SU-DHL-6 (cell line): ENCODE measurements around the gene MSH2.

Source experiments
- H2AFZ ChIP-seq: fragments of 200-600 bp; sonication (generic); 2 replicates; pipeline ENCODE4 v1.6.1; 2014; ENCODE audit warnings: low read depth, mild to moderate bottlenecking, moderate library complexity, mixed read lengths, antibody characterized with exemption, low read length; ENCODE audit not compliant: severe bottlenecking
- H3F3A ChIP-seq: fragments of 200-600 bp; shearing (Covaris generic); 2 replicates; pipeline ENCODE4 v1.6.0; 2016; ENCODE audit warnings: antibody characterized with exemption, mild to moderate bottlenecking; ENCODE audit not compliant: insufficient read depth
- H3K27ac ChIP-seq: fragments of 200-600 bp; sonication (generic); 2 replicates; pipeline ENCODE4 v1.5.1; 2016; ENCODE audit warnings: low read depth, mild to moderate bottlenecking, low read length, moderate library complexity, mixed read lengths
- H3K27me3 ChIP-seq: fragments of 200-600 bp; sonication (generic), shearing (Covaris generic); 2 replicates; pipeline ENCODE4 v1.6.0; 2014; ENCODE audit warnings: mild to moderate bottlenecking, low read length
- H3K36me3 ChIP-seq: fragments of 200-600 bp; sonication (generic); 2 replicates; pipeline ENCODE4 v1.6.1; 2014; ENCODE audit warnings: mild to moderate bottlenecking, low read length, mixed read lengths
- H3K4me2 ChIP-seq: fragments of 300-600, 200-600 bp; shearing (Covaris generic), sonication (generic); 2 replicates; pipeline ENCODE4 v1.6.0; 2014; ENCODE audit warnings: low read length, low read depth, mild to moderate bottlenecking; ENCODE audit not compliant: poor library complexity, severe bottlenecking
- H3K4me3 ChIP-seq: fragments of 200-600 bp; sonication (generic); 2 replicates; pipeline ENCODE4 v1.5.1; 2014; ENCODE audit warnings: antibody characterized with exemption, low read length, mild to moderate bottlenecking, mixed read lengths; ENCODE audit not compliant: insufficient read depth, poor library complexity, severe bottlenecking
- H3K79me2 ChIP-seq: fragments of 200-600 bp; sonication (generic); 2 replicates; pipeline ENCODE4 v1.6.1; 2014; ENCODE audit warnings: mild to moderate bottlenecking, low read length, moderate library complexity; ENCODE audit not compliant: insufficient read depth
- H3K9ac ChIP-seq: fragments of 200-600 bp; sonication (generic); 2 replicates; pipeline ENCODE4 v1.7.0; 2014; ENCODE audit warnings: mild to moderate bottlenecking, low read length
- H3K9me2 ChIP-seq: fragments of 200-600 bp; sonication (generic); replicated peaks from 2 replicates; pipeline ENCODE4 v1.6.1; 2014; ENCODE audit warnings: low read length; ENCODE audit not compliant: insufficient read depth
- H3K9me3 ChIP-seq: fragments of 200-600 bp; sonication (generic); 2 replicates; pipeline ENCODE4 v1.6.1; 2014; ENCODE audit warnings: low read length, mixed read lengths; ENCODE audit not compliant: insufficient read depth
- H4K20me1 ChIP-seq: fragments of 200-600 bp; sonication (generic); 2 replicates; pipeline ENCODE4 v1.6.1; 2014; ENCODE audit warnings: low read depth, mild to moderate bottlenecking, antibody characterized with exemption, low read length, moderate library complexity, mixed read lengths
- CTCF ChIP-seq: fragments of 200-600 bp; sonication (generic); IDR thresholded peaks from one replicate; pipeline ENCODE4 v1.5.1; 2017; ENCODE audit warnings: antibody characterized with exemption, mild to moderate bottlenecking, low read length, moderate library complexity; ENCODE audit not compliant: insufficient read depth, poor library complexity, severe bottlenecking
- EZH2phosphoT487 ChIP-seq: fragments of 200-600 bp; sonication (generic), shearing (Covaris generic); conservative IDR thresholded peaks from 2 replicates; pipeline ENCODE4 v1.6.1; 2018; ENCODE audit warnings: mild to moderate bottlenecking, antibody characterized with exemption, low read length, moderate library complexity, mixed read lengths

The MSH2 gene

GRCh38 chr2:47509821-47510385 is 106.9 kb downstream of the MSH2 start:
- H2AFZ ChIP-seq: no peak overlapping the region
- H3K9me2 ChIP-seq: no peaks in the 10 kb centered on the region
- TF ChIP-seq EZH2phosphoT487 (no peak), CTCF (no peak)
- H3F3A ChIP-seq: no peaks in the 10 kb centered on the region
- no peaks in the 10 kb centered on the region for H3K27me3 ChIP-seq
- peaks cover 3% of the 10 kb centered on the region; the same call in 1 of the 2 replicates for H3K36me3 ChIP-seq
- H3K79me2 ChIP-seq: no peaks in the 10 kb centered on the region
- no peak overlapping the region for H3K27ac ChIP-seq
- H3K9ac ChIP-seq: no peak overlapping the region
- no peak overlapping the region for H3K4me3 ChIP-seq
- peaks cover 8% of the 10 kb centered on the region; the same call in 1 of the 2 replicates for H3K9me3 ChIP-seq
- H3K4me2 ChIP-seq: no peak overlapping the region
- no peaks in the 10 kb centered on the region for H4K20me1 ChIP-seq

DNA sequence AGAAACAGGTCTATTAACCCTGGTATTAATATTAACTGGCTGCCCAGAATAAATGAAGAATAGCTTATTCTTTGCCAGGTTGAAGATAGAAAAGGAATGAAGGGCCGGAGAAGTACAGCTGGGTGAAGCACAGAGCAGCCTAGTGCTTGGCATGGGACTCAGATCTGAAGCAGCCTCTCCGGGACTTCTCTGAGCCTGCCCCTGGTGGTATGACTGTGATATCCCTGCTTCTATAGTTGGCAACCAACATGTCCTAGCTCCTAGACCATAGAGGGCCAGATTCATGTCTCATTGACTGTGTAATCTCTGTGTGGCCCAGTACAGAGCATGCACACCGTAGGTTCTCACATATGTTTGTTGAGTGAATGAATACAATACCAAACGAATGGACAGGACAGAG is 107.8 kb downstream of the MSH2 start:
- H3F3A ChIP-seq: no peaks in the 10 kb centered on the region
- H3K9me2 ChIP-seq: no peaks in the 10 kb centered on the region
- no peak overlapping the region for H3K4me2 ChIP-seq
- TF ChIP-seq EZH2phosphoT487: no peak
- no peak for TF ChIP-seq CTCF
- H3K4me3 ChIP-seq: no peak overlapping the region
- H2AFZ ChIP-seq: no peak overlapping the region
- no peaks in the 10 kb centered on the region for H3K27me3 ChIP-seq
- H3K9me3 ChIP-seq: no peaks in the 10 kb centered on the region
- no peaks in the 10 kb centered on the region for H4K20me1 ChIP-seq
- H3K36me3 ChIP-seq: no peaks in the 10 kb centered on the region
- no peak overlapping the region for H3K27ac ChIP-seq
- no peak overlapping the region for H3K9ac ChIP-seq
- H3K79me2 ChIP-seq: no peaks in the 10 kb centered on the region

- Histone ChIP-seq H3K36me3 (no peaks in the 10 kb centered on the region), H2AFZ (no peak overlapping the region), H3K9ac (no peak overlapping the region), H3F3A (no peaks in the 10 kb centered on the region), H3K4me2 (no peak overlapping the region), H3K79me2 (no peaks in the 10 kb centered on the region), H3K4me3 (no peak overlapping the region), H3K9me2 (no peaks in the 10 kb centered on the region), H3K9me3 (no peaks in the 10 kb centered on the region), H4K20me1 (no peaks in the 10 kb centered on the region), H3K27ac (no peak overlapping the region), H3K27me3 (no peaks in the 10 kb centered on the region)
- TF ChIP-seq CTCF: no peak
Measured at GRCh38 chr2:47512581-47513083, 109.7 kb downstream of the MSH2 start.
